Right atrium auricular region (tissue), 2 donors: Measurements from ENCODE around the gene TRIM7. TPM values are rescaled to one million over a fixed set of nuclear protein-coding genes. Genes with fewer than 3 reads are reported as not detected.
"Not testable (repeated sequence)": the region's sequence is repeated elsewhere in the genome, so short reads cannot be mapped to it uniquely, and the experiment has no call there.

Experiments
- DNase-seq: peaks from one replicate; pipeline ENCODE4 v3.0.0-alpha.2; 2019; ENCODE audit warnings: low spot score
- H3K27ac ChIP-seq, 2 donors: fragments of 200-600 bp; sonication (generic); 1 replicate in 1 of 2; 2 replicates in 1 of 2; pipeline ENCODE4 v1.5.1; 2016 to 2019
- H3K27me3 ChIP-seq, 2 donors: fragments of 200-600 bp; sonication (generic); one replicate each; pipeline versions ENCODE4 v1.5.1 to v1.6.0; 2017 to 2019
- H3K36me3 ChIP-seq: fragments of 200-600 bp; sonication (generic); one replicate; pipeline ENCODE4 v1.5.1; 2016
- H3K4me1 ChIP-seq, 2 donors: fragments of 200-600 bp; sonication (generic); one replicate each; pipeline versions ENCODE4 v1.5.1 to v1.6.0; 2017 to 2019
- H3K4me3 ChIP-seq, 2 donors: fragments of 200-600 bp; sonication (generic); 1 replicate in 1 of 2; 2 replicates in 1 of 2; pipeline ENCODE4 v1.5.1; 2017 to 2019; ENCODE audit warnings: mild to moderate bottlenecking in 1 of 2, moderate library complexity in 1 of 2
- H3K9me3 ChIP-seq, 2 donors: fragments of 200-600 bp; sonication (generic); one replicate each; pipeline ENCODE4 v1.5.1; 2019
- CTCF ChIP-seq, 2 donors: fragments of 200-600 bp; sonication (generic); IDR thresholded peaks; one replicate each; pipeline ENCODE4 v1.5.1; 2019; ENCODE audit warnings: antibody characterized with exemption in 2 of 2
- total RNA-seq, 2 donors: library from RNA; depleted of rRNA; stranded (reverse); fragments of >200 nt; gene quantifications; one replicate each; pipeline ENCODE4 v1.1.0, GENCODE V29; 2016

TRIM7 gene
- total RNA-seq, 2 donors from 2014 or later, result 4.1 to 7.7 TPM

GRCh38 chr5:181212080-181212479 lies 7.1 kb upstream of the TRIM7 start:
- H3K9me3 ChIP-seq, result no peaks in the 10 kb centered on the region
- no peak overlapping the region for H3K4me3 ChIP-seq
- DNase-seq, result no peak
- peak overlapping the region; percentile 18 to 64 for H3K27ac ChIP-seq
- H3K36me3 ChIP-seq, result no peaks in the 10 kb centered on the region
- TF ChIP-seq CTCF (IDR thresholded peaks at IDR 0.05), result no peak
- H3K27me3 ChIP-seq, result no peaks in the 10 kb centered on the region
- H3K4me1 ChIP-seq, result peaks cover 0 to 26% of the 10 kb centered on the region in 2 donors

- no peak overlapping the region for H3K4me3 ChIP-seq
- no peak for DNase-seq
- peak in 1 of 2 donors; percentile 14 for TF ChIP-seq CTCF (IDR thresholded peaks at IDR 0.05)
- H3K27me3 ChIP-seq, result no peaks in the 10 kb centered on the region
- peak overlapping the region; percentile 18 to 64 for H3K27ac ChIP-seq
- H3K9me3 ChIP-seq, result no peaks in the 10 kb centered on the region
- H3K36me3 ChIP-seq, result no peaks in the 10 kb centered on the region
- H3K4me1 ChIP-seq, result peaks cover 0 to 22% of the 10 kb centered on the region in 2 donors
These were observed 6.2 kb upstream of the TRIM7 start for GRCh38 chr5:181211208-181211607.

GRCh38 chr5:181210698-181211097 lies 5.7 kb upstream of the TRIM7 start:
- H3K4me1 ChIP-seq, result peaks cover 0 to 22% of the 10 kb centered on the region in 2 donors
- not testable (repeated sequence) for DNase-seq, H3K27ac ChIP-seq, H3K4me3 ChIP-seq, H3K27me3 ChIP-seq, H3K36me3 ChIP-seq, H3K9me3 ChIP-seq

GRCh38 chr5:181210148-181210547 lies 5.2 kb upstream of the TRIM7 start:
- not testable (repeated sequence) for H3K27ac ChIP-seq, DNase-seq, H3K36me3 ChIP-seq, H3K9me3 ChIP-seq, H3K27me3 ChIP-seq, H3K4me3 ChIP-seq
- peaks cover 0 to 28% of the 10 kb centered on the region in 2 donors for H3K4me1 ChIP-seq

GRCh38 chr5:181209006-181209405 lies 4.0 kb upstream of the TRIM7 start:
- not testable (repeated sequence) for H3K27me3 ChIP-seq, H3K4me3 ChIP-seq, H3K27ac ChIP-seq, DNase-seq, H3K36me3 ChIP-seq, H3K9me3 ChIP-seq
- peaks cover 0 to 33% of the 10 kb centered on the region in 2 donors for H3K4me1 ChIP-seq

- H3K36me3 ChIP-seq, result no peaks in the 10 kb centered on the region
- H3K27ac ChIP-seq, result peak overlapping the region; percentile 87 to 88
- TF ChIP-seq CTCF (IDR thresholded peaks at IDR 0.05), result no peak
- H3K4me3 ChIP-seq, result peak overlapping the region in 1 of 2 donors; percentile 76
- peaks cover 0 to 41% of the 10 kb centered on the region in 2 donors for H3K4me1 ChIP-seq
- H3K27me3 ChIP-seq, result no peaks in the 10 kb centered on the region
- no peaks in the 10 kb centered on the region for H3K9me3 ChIP-seq
- DNase-seq, result no peak
These were observed 2.9 kb upstream of the TRIM7 start for GRCh38 chr5:181207960-181208253.

- no peaks in the 10 kb centered on the region for H3K36me3 ChIP-seq
- TF ChIP-seq CTCF (IDR thresholded peaks at IDR 0.05), result no peak
- peak overlapping the region; percentile 87 to 88 for H3K27ac ChIP-seq
- peak overlapping the region; percentile 73 to 76 for H3K4me3 ChIP-seq
- H3K27me3 ChIP-seq, result no peaks in the 10 kb centered on the region
- peaks cover 0 to 41% of the 10 kb centered on the region in 2 donors for H3K4me1 ChIP-seq
- H3K9me3 ChIP-seq, result no peaks in the 10 kb centered on the region
- peak; percentile 89 for DNase-seq
These were observed 2.4 kb upstream of the TRIM7 start for GRCh38 chr5:181207214-181207959.
